Measurements from ENCODE around the gene GPR158. TPM values are rescaled to one million over a fixed set of nuclear protein-coding genes. Genes with fewer than 3 reads are reported as not detected.

GPR158 gene
- total RNA-seq, 1 experiment from 2014 or later, result 2.9 TPM

DNA sequence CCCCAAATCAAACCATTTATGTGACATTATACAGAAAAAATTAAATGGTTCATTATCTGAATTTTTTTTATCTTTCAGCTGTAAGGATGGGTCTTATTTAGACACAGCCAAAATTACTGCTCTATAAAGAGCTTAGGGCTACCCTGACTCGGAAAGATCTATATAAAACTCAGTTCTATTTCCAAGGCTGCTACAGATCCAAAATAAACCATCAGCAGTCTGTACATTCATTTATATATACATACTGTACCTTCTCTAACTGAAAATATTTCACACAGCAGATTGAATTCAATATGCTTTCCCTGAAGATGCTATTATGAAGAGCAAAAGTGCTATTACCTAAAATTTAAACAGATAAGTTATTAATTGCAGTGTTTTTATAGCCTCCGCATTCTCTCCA lies 471.6 kb downstream of the GPR158 start:
- intact Hi-C loops (cut with micrococcal nuclease), result no loop called here
- no peaks in the 10 kb centered on the region for H3K9me3 ChIP-seq (ENCODE audit: control insufficient read depth in 1 of 2, insufficient read depth in 1 of 2, low read depth in 1 of 2, low read length in 2 of 2)
- H3K79me2 ChIP-seq (ENCODE audit: insufficient read depth, low read length), result no peaks in the 10 kb centered on the region
- TF ChIP-seq ELF1 (IDR thresholded peaks at IDR 0.05; ENCODE audit: borderline replicate concordance, low read depth) (no peak), JUND (IDR thresholded peaks at IDR 0.05) (no peak), ZBTB33 (IDR thresholded peaks at IDR 0.05; ENCODE audit: extremely low read depth, insufficient replicate concordance, low read length) (no peak), ZNF274 (IDR thresholded peaks at IDR 0.05; ENCODE audit: low read depth, low read length) (no peak), SRF (IDR thresholded peaks at IDR 0.05; ENCODE audit: low read depth) (no peak), POLR2A (IDR thresholded peaks at IDR 0.05; ENCODE audit: borderline replicate concordance, extremely low read depth, insufficient read depth, insufficient read length) (no peak), CBX3 (IDR thresholded peaks at IDR 0.05; ENCODE audit: low read depth) (no peak), CEBPB (IDR thresholded peaks at IDR 0.05; ENCODE audit: low read depth) (no peak), MAX (IDR thresholded peaks at IDR 0.05) (no peak)
- TF ChIP-seq, protein P1, sequence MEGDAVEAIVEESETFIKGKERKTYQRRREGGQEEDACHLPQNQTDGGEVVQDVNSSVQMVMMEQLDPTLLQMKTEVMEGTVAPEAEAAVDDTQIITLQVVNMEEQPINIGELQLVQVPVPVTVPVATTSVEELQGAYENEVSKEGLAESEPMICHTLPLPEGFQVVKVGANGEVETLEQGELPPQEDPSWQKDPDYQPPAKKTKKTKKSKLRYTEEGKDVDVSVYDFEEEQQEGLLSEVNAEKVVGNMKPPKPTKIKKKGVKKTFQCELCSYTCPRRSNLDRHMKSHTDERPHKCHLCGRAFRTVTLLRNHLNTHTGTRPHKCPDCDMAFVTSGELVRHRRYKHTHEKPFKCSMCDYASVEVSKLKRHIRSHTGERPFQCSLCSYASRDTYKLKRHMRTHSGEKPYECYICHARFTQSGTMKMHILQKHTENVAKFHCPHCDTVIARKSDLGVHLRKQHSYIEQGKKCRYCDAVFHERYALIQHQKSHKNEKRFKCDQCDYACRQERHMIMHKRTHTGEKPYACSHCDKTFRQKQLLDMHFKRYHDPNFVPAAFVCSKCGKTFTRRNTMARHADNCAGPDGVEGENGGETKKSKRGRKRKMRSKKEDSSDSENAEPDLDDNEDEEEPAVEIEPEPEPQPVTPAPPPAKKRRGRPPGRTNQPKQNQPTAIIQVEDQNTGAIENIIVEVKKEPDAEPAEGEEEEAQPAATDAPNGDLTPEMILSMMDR (IDR thresholded peaks at IDR 0.05 in 2 of 3, conservative IDR thresholded peaks at IDR 0.05 in 1 of 3; ENCODE audit: borderline replicate concordance in 1 of 3, insufficient read depth in 1 of 3, low read depth in 2 of 3, low read length in 2 of 3), result no peak
- TF ChIP-seq, protein P2, sequence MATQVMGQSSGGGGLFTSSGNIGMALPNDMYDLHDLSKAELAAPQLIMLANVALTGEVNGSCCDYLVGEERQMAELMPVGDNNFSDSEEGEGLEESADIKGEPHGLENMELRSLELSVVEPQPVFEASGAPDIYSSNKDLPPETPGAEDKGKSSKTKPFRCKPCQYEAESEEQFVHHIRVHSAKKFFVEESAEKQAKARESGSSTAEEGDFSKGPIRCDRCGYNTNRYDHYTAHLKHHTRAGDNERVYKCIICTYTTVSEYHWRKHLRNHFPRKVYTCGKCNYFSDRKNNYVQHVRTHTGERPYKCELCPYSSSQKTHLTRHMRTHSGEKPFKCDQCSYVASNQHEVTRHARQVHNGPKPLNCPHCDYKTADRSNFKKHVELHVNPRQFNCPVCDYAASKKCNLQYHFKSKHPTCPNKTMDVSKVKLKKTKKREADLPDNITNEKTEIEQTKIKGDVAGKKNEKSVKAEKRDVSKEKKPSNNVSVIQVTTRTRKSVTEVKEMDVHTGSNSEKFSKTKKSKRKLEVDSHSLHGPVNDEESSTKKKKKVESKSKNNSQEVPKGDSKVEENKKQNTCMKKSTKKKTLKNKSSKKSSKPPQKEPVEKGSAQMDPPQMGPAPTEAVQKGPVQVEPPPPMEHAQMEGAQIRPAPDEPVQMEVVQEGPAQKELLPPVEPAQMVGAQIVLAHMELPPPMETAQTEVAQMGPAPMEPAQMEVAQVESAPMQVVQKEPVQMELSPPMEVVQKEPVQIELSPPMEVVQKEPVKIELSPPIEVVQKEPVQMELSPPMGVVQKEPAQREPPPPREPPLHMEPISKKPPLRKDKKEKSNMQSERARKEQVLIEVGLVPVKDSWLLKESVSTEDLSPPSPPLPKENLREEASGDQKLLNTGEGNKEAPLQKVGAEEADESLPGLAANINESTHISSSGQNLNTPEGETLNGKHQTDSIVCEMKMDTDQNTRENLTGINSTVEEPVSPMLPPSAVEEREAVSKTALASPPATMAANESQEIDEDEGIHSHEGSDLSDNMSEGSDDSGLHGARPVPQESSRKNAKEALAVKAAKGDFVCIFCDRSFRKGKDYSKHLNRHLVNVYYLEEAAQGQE (IDR thresholded peaks at IDR 0.05; ENCODE audit: low read depth), result no peak
- TF ChIP-seq, protein P3, sequence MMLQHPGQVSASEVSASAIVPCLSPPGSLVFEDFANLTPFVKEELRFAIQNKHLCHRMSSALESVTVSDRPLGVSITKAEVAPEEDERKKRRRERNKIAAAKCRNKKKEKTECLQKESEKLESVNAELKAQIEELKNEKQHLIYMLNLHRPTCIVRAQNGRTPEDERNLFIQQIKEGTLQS (IDR thresholded peaks at IDR 0.05), result no peak
- H3K36me3 ChIP-seq (ENCODE audit: control insufficient read depth in 1 of 2, insufficient read depth in 2 of 2, low read length in 2 of 2), result no peaks in the 10 kb centered on the region
- no peaks in the 10 kb centered on the region for H3K9me2 ChIP-seq (ENCODE audit: insufficient read depth)
- H3K4me2 ChIP-seq (ENCODE audit: low read length), result no peak overlapping the region
- H2AFZ ChIP-seq (ENCODE audit: low read depth, low read length, poor library complexity, severe bottlenecking), result no peak overlapping the region
- H3K4me1 ChIP-seq (ENCODE audit: control insufficient read depth in 1 of 2, insufficient read depth in 2 of 2, low read length in 2 of 2), result no peaks in the 10 kb centered on the region
- no peak for DNase-seq (ENCODE audit: low read depth, low spot score)
- H4K20me1 ChIP-seq (ENCODE audit: insufficient read depth), result no peaks in the 10 kb centered on the region
- ChIA-PET RAD21 (ENCODE audit: low non-redundant PET in 1 of 2, low total read pairs in 2 of 2, uncharacterized antibody in 2 of 2, unreplicated experiment in 2 of 2) (no interaction called here), CTCF (no interaction called here), POLR2A (no interaction called here)
- H3K9ac ChIP-seq (ENCODE audit: low read length), result no peak overlapping the region
- H3K4me3 ChIP-seq (replicated peaks in 1 of 2; ENCODE audit: low read depth in 1 of 2, low read length in 2 of 2), result no peak overlapping the region
- no peak for ATAC-seq
- no peak overlapping the region for H3K27ac ChIP-seq (ENCODE audit: low read depth, low read length)
- peaks cover 3% of the 10 kb centered on the region; the same call in 1 of the 2 replicates for H3K27me3 ChIP-seq (ENCODE audit: insufficient read depth, low read length)
- no TSS peak for BruUV-seq (replicated peaks)
